Keratinocyte (primary cell): ENCODE results near the gene NRP1. TPM values are rescaled to one million over a fixed set of nuclear protein-coding genes. Genes with fewer than 3 reads are reported as not detected.
"Not testable (repeated sequence)": the region's sequence is repeated elsewhere in the genome, so short reads cannot be mapped to it uniquely, and the experiment has no call there.

ENCODE experiments used
- DNase-seq: peaks from one replicate; pipeline ENCODE4 v3.0.0-alpha.2; 2011; ENCODE audit warnings: low read depth, missing footprints, low spot score
- FAIRE-seq: peaks from 2 replicates; lab custom pipeline; 2011; peaks lifted over from hg19 to GRCh38; lab: Jason Lieb, UNC
- H2AFZ ChIP-seq: 2 replicates; pipeline ENCODE4 v1.6.0; 2012; ENCODE audit warnings: low read length, control low read depth, inconsistent platforms; ENCODE audit not compliant: control insufficient read depth
- H3K27ac ChIP-seq: 2 replicates; pipeline ENCODE4 v1.5.1; 2011; ENCODE audit warnings: low read length; ENCODE audit not compliant: control insufficient read depth, insufficient read depth
- H3K27me3 ChIP-seq: 3 replicates; pipeline ENCODE4 v1.6.0; 2011; ENCODE audit warnings: low read length; ENCODE audit not compliant: control insufficient read depth, insufficient read depth; ENCODE audit errors: extremely low read depth
- H3K36me3 ChIP-seq, 2 experiments: 2 replicates in 1 of 2; 3 replicates in 1 of 2; pipeline ENCODE4 v1.5.1; 2011; ENCODE audit warnings: low read length in 2 of 2, mild to moderate bottlenecking in 1 of 2; ENCODE audit not compliant: control insufficient read depth in 2 of 2, insufficient read depth in 2 of 2; ENCODE audit errors: extremely low read depth in 1 of 2
- H3K4me1 ChIP-seq: 3 replicates; pipeline ENCODE4 v1.5.1; 2011; ENCODE audit warnings: low read length; ENCODE audit not compliant: control insufficient read depth, insufficient read depth; ENCODE audit errors: extremely low read depth
- H3K4me2 ChIP-seq: 3 replicates; pipeline ENCODE4 v1.6.0; 2011; ENCODE audit warnings: low read depth, low read length; ENCODE audit not compliant: control insufficient read depth, insufficient read depth; ENCODE audit errors: extremely low read depth
- H3K4me3 ChIP-seq, 3 experiments: fragments of 200-600 bp in 1 of 3; sonication (generic) in 1 of 3; 2 replicates in 2 of 3; 3 replicates in 1 of 3; pipeline ENCODE4 v1.5.1; 2011 to 2016; ENCODE audit warnings: low read length in 3 of 3, mild to moderate bottlenecking in 3 of 3, control low read depth in 2 of 3, inconsistent platforms in 1 of 3, low read depth in 1 of 3, mixed read lengths in 1 of 3, mixed run types in 1 of 3, moderate library complexity in 1 of 3; ENCODE audit not compliant: control insufficient read depth in 2 of 3, insufficient read depth in 2 of 3; ENCODE audit errors: extremely low read depth in 1 of 3
- H3K79me2 ChIP-seq: 2 replicates; pipeline ENCODE4 v1.6.0; 2012; ENCODE audit warnings: low read length; ENCODE audit not compliant: control insufficient read depth, insufficient read depth
- H3K9ac ChIP-seq: 3 replicates; pipeline ENCODE4 v1.6.0; 2011; ENCODE audit warnings: low read length; ENCODE audit not compliant: control insufficient read depth, insufficient read depth; ENCODE audit errors: extremely low read depth
- H3K9me1 ChIP-seq: 3 replicates; pipeline ENCODE4 v1.6.0; 2011; ENCODE audit warnings: low read length; ENCODE audit not compliant: control insufficient read depth, insufficient read depth; ENCODE audit errors: extremely low read depth
- H3K9me3 ChIP-seq: 2 replicates; pipeline ENCODE4 v1.5.1; 2012; ENCODE audit warnings: low read depth, low read length; ENCODE audit not compliant: control insufficient read depth
- H4K20me1 ChIP-seq: 3 replicates; pipeline ENCODE4 v1.6.0; 2011; ENCODE audit warnings: low read length; ENCODE audit not compliant: control insufficient read depth, insufficient read depth; ENCODE audit errors: extremely low read depth
- EZH2 ChIP-seq: IDR thresholded peaks from one replicate; pipeline ENCODE4 v1.6.1; 2012; ENCODE audit warnings: inconsistent platforms, mild to moderate bottlenecking, low read length, moderate library complexity
- dilution Hi-C: fragments of 300-500 bp; cut with MboI; formaldehyde crosslinking; loops from one replicate; pipeline ENCODE4 v1.7.0; 2020; ENCODE audit warnings: low sequenced_read_pairs; ENCODE audit not compliant: extremely low pct_ligation_motif_present
- polyA minus RNA-seq, 3 experiments: library from RNA; depleted of rRNA, polyadenylated mRNA; stranded (reverse); fragments of >200 nt; gene quantifications; 1 replicate in 1 of 3; 2 replicates in 1 of 3; 3 replicates in 1 of 3; pipeline ENCODE4 v1.2.3, GENCODE V29; 2011
- polyA plus RNA-seq, 5 experiments: library from polyadenylated mRNA; depleted of rRNA in 3 of 5; stranded (reverse) in 3 of 5; stranded (forward) in 1 of 5; unstranded in 1 of 5; fragments of >200 nt; gene quantifications; 1 replicate in 1 of 5; 2 replicates in 3 of 5; 3 replicates in 1 of 5; pipeline versions ENCODE4 v1.2.1 to v1.2.3, GENCODE V29; 2011 to 2012; ENCODE audit warnings: missing spikeins in 2 of 5, low read depth in 1 of 5, low replicate concordance in 1 of 5
- TF ChIP-seq, protein P1 (sequence below), 3 experiments: IDR thresholded peaks in 1 of 3; conservative IDR thresholded peaks in 1 of 3; optimal IDR thresholded peaks in 1 of 3; 2 replicates in 2 of 3; 3 replicates in 1 of 3; pipeline versions ENCODE3 to v1.5.1; 2011; ENCODE audit warnings: low read length in 3 of 3, mild to moderate bottlenecking in 3 of 3, moderate library complexity in 2 of 3, control low read depth in 1 of 3, inconsistent platforms in 1 of 3; ENCODE audit not compliant: insufficient read depth in 2 of 3; ENCODE audit errors: extremely low read depth in 1 of 3

Gene NRP1
- polyA plus RNA-seq, result 15.1 to 55.4 TPM (median 36.2 TPM) in 3 replicates
- polyA plus RNA-seq (2011; ENCODE audit: low read depth), result 7.3 TPM
- polyA plus RNA-seq (2011; cell fraction: cytosol; rRNA removed), result 9.6 and 12.2 TPM in 2 replicates
- polyA plus RNA-seq (2011; cell fraction: nucleus; rRNA removed), result 61.3 and 83.6 TPM in 2 replicates
- 5.2 and 59.6 TPM in 2 replicates for polyA plus RNA-seq (2012; ENCODE audit: low replicate concordance)
- polyA minus RNA-seq, result 35.5 to 105 TPM (median 80.8 TPM) in 3 replicates
- 38.2 TPM for polyA minus RNA-seq (2011; cell fraction: cytosol; rRNA and poly(A)+ RNA removed)
- polyA minus RNA-seq (2011; cell fraction: nucleus; rRNA and poly(A)+ RNA removed), result 74.6 and 127 TPM in 2 replicates

DNA sequence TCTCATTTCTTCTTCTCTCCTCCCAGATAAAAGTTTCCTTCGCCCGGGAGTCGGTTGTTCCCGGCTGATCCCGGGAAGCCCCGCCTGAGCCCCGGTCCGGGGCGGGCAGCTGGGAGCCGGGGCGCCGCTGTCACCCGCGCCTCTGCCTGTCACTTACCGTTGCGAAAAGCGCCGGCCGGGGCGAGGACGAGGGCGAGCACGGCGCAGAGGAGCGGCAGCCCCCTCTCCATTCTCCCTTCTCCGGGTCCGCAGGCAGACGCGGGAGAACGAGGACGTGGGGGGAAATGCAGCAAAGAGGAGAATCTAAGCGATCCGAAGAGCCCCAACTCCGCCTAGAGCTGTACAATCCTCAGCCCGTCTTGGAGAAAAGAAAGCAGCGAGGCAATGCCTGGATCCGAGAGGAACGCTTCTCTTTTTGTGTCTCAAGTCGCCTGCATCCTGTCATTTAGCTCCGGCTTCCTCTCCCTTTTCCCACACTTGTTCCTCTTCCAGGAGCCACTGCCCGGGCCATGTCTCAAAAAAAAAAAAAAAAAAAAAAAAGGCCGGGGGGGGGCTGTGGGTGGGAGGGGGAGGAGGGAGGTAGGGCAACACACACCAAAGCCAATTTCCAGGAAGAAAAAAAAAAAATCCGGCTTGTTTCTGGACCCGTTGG lies at the start of gene NRP1:
Gene NRP1, minus strand, starts transcription at position 515 of the 652 bp plus-strand sequence. Its CDS starts 285 bp downstream, at position 230.
- Histone ChIP-seq H3K9me3 (no peaks in the 10 kb centered on the region), H2AFZ (peak within 1 kb of the TSS; percentile 82), H3K9ac (peak within 1 kb of the TSS; percentile 96), H3K9me1 (no peaks in the 10 kb centered on the region), H3K27ac (peak within 1 kb of the TSS; percentile 94), H3K27me3 (no peaks in the 10 kb centered on the region), H4K20me1 (no peaks in the 10 kb centered on the region), H3K4me1 (peaks cover 23% of the 10 kb centered on the region), H3K4me2 (peak within 1 kb of the TSS; percentile 100), H3K79me2 (peaks cover 62% of the 10 kb centered on the region), H3K36me3 (peaks cover 0 to 17% of the 10 kb centered on the region in 2 experiments), H3K4me3 (peak within 1 kb of the TSS; percentile 63 to 97 (median 89))
- no peak for FAIRE-seq
- TF ChIP-seq, protein P1, sequence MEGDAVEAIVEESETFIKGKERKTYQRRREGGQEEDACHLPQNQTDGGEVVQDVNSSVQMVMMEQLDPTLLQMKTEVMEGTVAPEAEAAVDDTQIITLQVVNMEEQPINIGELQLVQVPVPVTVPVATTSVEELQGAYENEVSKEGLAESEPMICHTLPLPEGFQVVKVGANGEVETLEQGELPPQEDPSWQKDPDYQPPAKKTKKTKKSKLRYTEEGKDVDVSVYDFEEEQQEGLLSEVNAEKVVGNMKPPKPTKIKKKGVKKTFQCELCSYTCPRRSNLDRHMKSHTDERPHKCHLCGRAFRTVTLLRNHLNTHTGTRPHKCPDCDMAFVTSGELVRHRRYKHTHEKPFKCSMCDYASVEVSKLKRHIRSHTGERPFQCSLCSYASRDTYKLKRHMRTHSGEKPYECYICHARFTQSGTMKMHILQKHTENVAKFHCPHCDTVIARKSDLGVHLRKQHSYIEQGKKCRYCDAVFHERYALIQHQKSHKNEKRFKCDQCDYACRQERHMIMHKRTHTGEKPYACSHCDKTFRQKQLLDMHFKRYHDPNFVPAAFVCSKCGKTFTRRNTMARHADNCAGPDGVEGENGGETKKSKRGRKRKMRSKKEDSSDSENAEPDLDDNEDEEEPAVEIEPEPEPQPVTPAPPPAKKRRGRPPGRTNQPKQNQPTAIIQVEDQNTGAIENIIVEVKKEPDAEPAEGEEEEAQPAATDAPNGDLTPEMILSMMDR (optimal IDR thresholded peaks at IDR 0.05 in 1 of 3, IDR thresholded peaks at IDR 0.05 in 1 of 3, conservative IDR thresholded peaks at IDR 0.05 in 1 of 3; ENCODE audit: extremely low read depth in 1 of 3, insufficient read depth in 2 of 3, low read length in 3 of 3), result no peak
- TF ChIP-seq EZH2, result no peak
- no peak for DNase-seq
- dilution Hi-C loops, result no loop called here

DNA sequence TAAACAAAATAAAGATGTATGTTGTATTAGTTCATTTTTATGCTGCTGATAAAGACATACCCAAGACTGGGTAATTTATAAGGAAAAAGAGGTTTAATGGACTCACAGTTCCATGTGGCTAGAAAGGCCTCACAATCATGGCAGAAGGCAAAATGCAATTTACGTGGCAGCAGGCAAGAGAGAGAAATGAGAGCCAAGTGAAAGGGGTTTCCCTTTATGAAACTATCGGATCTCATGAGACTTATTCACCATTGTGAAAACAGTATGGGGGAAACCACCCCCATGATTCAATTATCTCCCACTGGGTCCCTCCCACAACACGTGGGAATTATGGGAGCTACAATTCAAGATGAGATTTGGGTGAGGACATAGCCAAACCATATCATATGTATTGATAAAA lies 49.7 kb upstream of the NRP1 start:
- H3K36me3 ChIP-seq, H3K9ac ChIP-seq, H3K79me2 ChIP-seq, H3K9me1 ChIP-seq, H2AFZ ChIP-seq, H3K27ac ChIP-seq, H3K27me3 ChIP-seq, dilution Hi-C loops, H4K20me1 ChIP-seq, H3K9me3 ChIP-seq, FAIRE-seq, H3K4me2 ChIP-seq, DNase-seq, H3K4me3 ChIP-seq, H3K4me1 ChIP-seq: not testable (repeated sequence)
